ENCODE measurements around the gene PLCE1. TPM values are rescaled to one million over a fixed set of nuclear protein-coding genes. Genes with fewer than 3 reads are reported as not detected.

PLCE1 gene
- total RNA-seq, 1 donor from 2014 or later = 0.47 TPM

GRCh38 chr10:93995182-93995581 lies 1.5 kb downstream of the PLCE1 start:
- Histone ChIP-seq H3K4me1 (peaks cover 23% of the 10 kb centered on the region), H3K79me2 (ENCODE audit: low read depth) (no peaks in the 10 kb centered on the region), H3K27me3 (peaks cover 82% of the 10 kb centered on the region), H3K4me2 (no peak overlapping the region), H3K9ac (no peak overlapping the region), H3F3A (ENCODE audit: low read depth) (peaks cover 22% of the 10 kb centered on the region), H4K20me1 (ENCODE audit: low read depth) (no peaks in the 10 kb centered on the region), H3K4me3 (no peak overlapping the region), H3K27ac (no peak overlapping the region), H2AFZ (replicated peaks) (no peak overlapping the region), H3K36me3 (no peaks in the 10 kb centered on the region), H3K9me3 (ENCODE audit: low read depth) (no peaks in the 10 kb centered on the region)
- H3K27ac Mint-ChIP-seq = no peak overlapping the region
- no peaks in the 10 kb centered on the region for H3K9me3 Mint-ChIP-seq
- DNase-seq (ENCODE audit: low spot score) = no peak
- H3K4me1 Mint-ChIP-seq = peaks cover 34% of the 10 kb centered on the region
- no peaks in the 10 kb centered on the region for H3K36me3 Mint-ChIP-seq
- no peak for TF ChIP-seq EZH2 (IDR thresholded peaks at IDR 0.05)
- no peak for TF ChIP-seq CTCF (IDR thresholded peaks at IDR 0.05)
- no peak for TF ChIP-seq EZH2phosphoT487 (IDR thresholded peaks at IDR 0.05)
- H3K4me3 Mint-ChIP-seq = peak overlapping the region; percentile 83
- H3K27me3 Mint-ChIP-seq (ENCODE audit: insufficient read depth, low read depth) = peaks cover 18% of the 10 kb centered on the region

- Histone ChIP-seq H3F3A (ENCODE audit: low read depth) (peaks cover 22% of the 10 kb centered on the region), H3K27ac (no peak overlapping the region), H3K27me3 (peaks cover 76% of the 10 kb centered on the region), H3K79me2 (ENCODE audit: low read depth) (no peaks in the 10 kb centered on the region), H4K20me1 (ENCODE audit: low read depth) (no peaks in the 10 kb centered on the region), H3K4me3 (no peak overlapping the region), H3K4me2 (no peak overlapping the region), H3K4me1 (peaks cover 29% of the 10 kb centered on the region), H2AFZ (replicated peaks) (no peak overlapping the region), H3K36me3 (no peaks in the 10 kb centered on the region), H3K9me3 (ENCODE audit: low read depth) (no peaks in the 10 kb centered on the region), H3K9ac (no peak overlapping the region)
- no peak overlapping the region for H3K4me3 Mint-ChIP-seq
- no peaks in the 10 kb centered on the region for H3K36me3 Mint-ChIP-seq
- no peak for TF ChIP-seq EZH2 (IDR thresholded peaks at IDR 0.05)
- no peak for TF ChIP-seq EZH2phosphoT487 (IDR thresholded peaks at IDR 0.05)
- no peak for TF ChIP-seq CTCF (IDR thresholded peaks at IDR 0.05)
- DNase-seq (ENCODE audit: low spot score) = no peak
- no peak overlapping the region for H3K27ac Mint-ChIP-seq
- H3K27me3 Mint-ChIP-seq (ENCODE audit: insufficient read depth, low read depth) = peaks cover 18% of the 10 kb centered on the region
- H3K9me3 Mint-ChIP-seq = no peaks in the 10 kb centered on the region
- H3K4me1 Mint-ChIP-seq = peaks cover 39% of the 10 kb centered on the region
Measured at GRCh38 chr10:93995598-93996271, 2.0 kb downstream of the PLCE1 start.

GRCh38 chr10:93996551-93996950 lies 2.8 kb downstream of the PLCE1 start:
- Mint-ChIP-seq H3K27ac (no peak overlapping the region), H3K4me1 (peaks cover 39% of the 10 kb centered on the region), H3K9me3 (no peaks in the 10 kb centered on the region), H3K36me3 (no peaks in the 10 kb centered on the region), H3K27me3 (ENCODE audit: insufficient read depth, low read depth) (peaks cover 18% of the 10 kb centered on the region), H3K4me3 (no peak overlapping the region)
- Histone ChIP-seq H3K9me3 (ENCODE audit: low read depth) (no peaks in the 10 kb centered on the region), H4K20me1 (ENCODE audit: low read depth) (no peaks in the 10 kb centered on the region), H3K27ac (no peak overlapping the region), H3F3A (ENCODE audit: low read depth) (peaks cover 22% of the 10 kb centered on the region), H2AFZ (replicated peaks) (no peak overlapping the region), H3K36me3 (no peaks in the 10 kb centered on the region), H3K4me3 (no peak overlapping the region), H3K4me1 (peaks cover 30% of the 10 kb centered on the region), H3K9ac (no peak overlapping the region), H3K79me2 (ENCODE audit: low read depth) (no peaks in the 10 kb centered on the region), H3K27me3 (peaks cover 71% of the 10 kb centered on the region), H3K4me2 (no peak overlapping the region)
- TF ChIP-seq EZH2phosphoT487 (IDR thresholded peaks at IDR 0.05) (no peak), CTCF (IDR thresholded peaks at IDR 0.05) (no peak), EZH2 (IDR thresholded peaks at IDR 0.05) (no peak)
- no peak for DNase-seq (ENCODE audit: low spot score)

All from neural progenitor cell (in vitro differentiated cells).